SK-N-DZ (cell line): ENCODE data around the gene FRMPD4.
"Not testable (repeated sequence)": the region's sequence is repeated elsewhere in the genome, so short reads cannot be mapped to it uniquely, and the experiment has no call there.

Experiments used
- DNase-seq: peaks from one replicate; pipeline ENCODE4 v3.0.0-alpha.2; 2015; ENCODE audit warnings: low spot score

Gene FRMPD4

DNA sequence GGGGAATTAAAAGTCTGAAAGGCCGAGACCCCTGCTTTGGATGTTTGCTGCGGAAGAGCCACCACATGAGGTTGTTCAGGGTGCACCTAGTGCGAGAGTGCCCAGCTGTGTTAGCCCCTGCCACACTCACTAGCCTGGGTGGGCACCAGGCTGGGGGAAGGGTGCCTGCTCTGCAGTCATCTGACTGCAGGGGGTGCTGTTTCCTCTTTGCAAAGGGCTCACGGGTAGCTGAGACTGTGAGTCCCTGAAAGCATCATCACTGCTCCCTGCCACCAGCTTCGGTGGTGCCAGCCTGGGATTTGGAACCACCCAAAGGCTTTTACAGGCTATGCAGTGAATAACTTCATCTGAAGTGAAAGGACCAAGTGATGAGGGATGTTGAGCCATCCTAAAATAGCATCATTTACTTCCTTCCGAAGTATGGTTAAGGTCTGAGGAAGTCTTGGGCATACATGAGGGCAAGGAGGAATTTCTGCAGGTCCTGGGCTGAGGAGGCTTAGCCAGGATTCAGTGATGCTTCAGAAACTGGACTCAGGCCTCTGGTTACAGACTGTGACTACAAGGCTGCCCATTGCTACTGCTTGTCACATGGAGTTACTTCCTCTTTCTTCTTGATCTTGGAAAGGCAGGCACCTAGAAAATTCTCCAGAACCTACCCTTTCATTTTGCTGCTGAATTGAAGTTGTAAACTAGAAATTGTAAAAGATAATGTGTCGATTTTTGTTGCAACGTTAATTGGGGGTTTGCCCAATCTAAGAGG, 359.7 kb downstream of the FRMPD4 start:
- DNase-seq: no peak

GRCh38 chrX:12505127-12505526, 366.9 kb downstream of the FRMPD4 start:
- DNase-seq: no peak

DNA sequence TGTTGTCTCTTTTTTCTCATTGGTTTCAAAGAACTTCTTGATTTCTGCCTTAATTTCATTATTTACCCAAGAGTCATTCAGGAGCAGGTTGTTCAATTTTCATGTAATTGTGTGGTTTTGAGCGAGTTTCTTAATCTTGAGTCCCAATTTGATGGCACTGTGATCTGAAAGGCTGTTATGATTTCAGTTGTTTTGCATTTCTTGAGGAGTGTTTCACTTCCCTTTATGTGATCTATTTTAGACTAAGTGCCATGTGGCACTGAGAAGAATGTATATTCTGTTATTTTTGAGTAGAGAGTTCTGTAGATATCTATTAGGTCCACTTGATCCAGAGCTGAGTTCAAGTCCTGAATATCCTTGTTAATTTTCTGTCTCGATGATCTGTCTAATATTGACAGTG, 377.1 kb downstream of the FRMPD4 start:
- DNase-seq: not testable (repeated sequence)

- no peak for DNase-seq
These were observed 388.0 kb downstream of the FRMPD4 start for GRCh38 chrX:12526306-12526705.

GRCh38 chrX:12538096-12538495, 399.8 kb downstream of the FRMPD4 start:
- DNase-seq: not testable (repeated sequence)

DNA sequence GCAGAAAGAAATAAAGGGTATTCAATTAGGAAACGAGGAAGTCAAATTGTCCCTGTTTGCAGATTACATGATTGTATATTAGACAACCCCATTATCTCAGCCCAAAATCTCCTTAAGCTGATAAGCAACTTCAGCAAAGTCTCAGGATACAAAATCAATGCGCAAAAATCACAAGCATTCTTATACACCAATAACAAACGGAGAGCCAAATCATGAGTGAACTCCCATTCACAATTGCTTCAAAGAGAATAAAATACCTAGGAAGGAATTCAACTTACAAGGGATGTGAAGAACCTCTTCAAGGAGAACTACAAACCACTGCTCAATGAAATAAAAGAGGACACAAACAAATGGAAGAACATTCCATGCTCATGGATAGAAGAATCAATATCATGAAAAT, 404.0 kb downstream of the FRMPD4 start:
- not testable (repeated sequence) for DNase-seq

DNA sequence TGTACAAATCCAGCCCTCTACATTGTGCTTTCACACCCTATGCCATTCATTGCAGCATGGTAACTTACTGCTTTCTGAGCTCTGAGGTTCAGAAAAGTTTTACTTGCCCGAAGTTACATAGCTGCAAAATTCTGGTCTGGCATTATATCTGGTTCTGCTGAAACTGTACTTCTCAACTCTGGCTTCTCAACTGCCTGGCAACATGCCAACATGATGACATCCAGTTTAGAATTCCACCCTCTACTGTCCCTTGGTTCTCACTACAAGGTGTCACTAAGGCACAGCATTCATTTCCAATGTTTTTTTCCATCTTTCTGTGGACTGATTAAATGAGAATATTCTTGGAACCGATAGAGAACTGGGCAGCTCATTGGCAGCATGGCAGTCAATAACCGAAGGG, 410.1 kb downstream of the FRMPD4 start:
- DNase-seq: no peak

- DNase-seq: no peak
These were observed 410.5 kb downstream of the FRMPD4 start for GRCh38 chrX:12548746-12549145.

DNA sequence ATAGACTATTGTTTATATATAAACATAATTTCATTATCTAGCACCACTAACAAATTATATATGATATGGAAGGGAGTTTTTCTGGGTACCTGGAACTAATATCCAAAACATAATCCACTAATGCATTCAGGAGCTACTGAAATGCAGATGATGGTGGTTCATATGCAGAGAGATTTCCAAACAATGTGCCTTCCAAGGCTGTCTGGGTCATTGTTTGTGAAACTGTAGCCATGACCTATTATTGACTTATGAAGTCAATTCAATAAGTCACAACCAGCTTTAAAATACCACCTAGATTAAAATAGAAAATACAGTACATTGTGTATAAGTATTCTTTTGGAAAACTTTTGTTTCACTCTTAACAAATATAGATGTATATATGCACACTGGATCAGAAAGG, 415.9 kb downstream of the FRMPD4 start:
- no peak for DNase-seq

DNA sequence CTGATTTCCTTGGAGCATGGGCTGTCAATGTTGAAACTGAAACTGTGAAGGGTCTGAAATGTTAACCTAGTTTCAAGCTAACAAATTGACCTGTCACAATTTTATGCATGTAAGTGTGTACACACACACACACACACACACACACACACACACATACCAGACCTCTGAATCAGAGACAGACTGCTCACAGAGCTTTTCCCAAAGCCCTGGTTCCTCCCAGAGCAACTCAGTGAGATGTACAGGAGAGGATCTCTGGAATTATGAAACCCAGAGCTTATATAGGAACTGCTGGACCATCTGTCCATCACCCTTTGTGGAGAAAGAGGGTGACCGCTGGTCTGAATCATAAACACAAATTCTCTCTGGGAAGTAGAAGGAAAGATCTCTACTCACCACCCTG, 424.8 kb downstream of the FRMPD4 start:
- DNase-seq: no peak

DNA sequence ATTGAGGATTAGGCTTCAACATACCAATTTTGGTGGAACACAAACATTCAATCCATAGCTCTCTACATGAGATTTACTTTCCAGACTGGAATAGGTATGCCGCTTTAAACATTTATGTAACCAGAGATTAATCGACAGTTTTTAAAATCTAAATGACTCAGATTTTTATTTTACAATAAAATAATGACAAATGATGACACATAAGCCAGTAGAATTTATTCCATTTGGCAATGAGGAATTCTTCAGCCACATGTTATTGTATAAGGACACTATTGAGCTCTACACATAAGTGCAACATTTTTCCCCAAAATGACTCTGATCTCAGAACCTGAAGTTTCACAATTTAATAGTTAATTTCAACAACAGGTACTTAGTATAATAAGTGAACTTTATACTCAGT, 425.9 kb downstream of the FRMPD4 start:
- no peak for DNase-seq

DNA sequence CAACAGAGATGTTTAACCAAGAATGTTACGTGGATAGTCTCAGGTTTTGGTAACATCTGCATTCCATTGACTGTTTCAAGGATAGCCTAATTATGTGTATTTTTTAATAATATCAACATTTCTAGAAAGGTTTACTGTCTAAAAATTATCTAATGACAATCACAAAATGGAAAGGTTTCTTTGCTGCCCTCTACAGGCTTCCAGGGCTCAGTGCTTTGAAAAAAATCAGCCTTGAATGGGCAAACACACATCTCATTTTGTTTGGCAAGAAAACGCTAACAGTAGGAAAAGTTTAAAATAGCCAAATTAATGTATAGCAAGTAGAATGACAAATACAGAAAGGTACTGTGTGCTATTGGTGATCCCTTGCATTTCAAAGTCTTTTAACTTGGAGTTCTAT, 429.6 kb downstream of the FRMPD4 start:
- no peak for DNase-seq

GRCh38 chrX:12570859-12571501, 432.7 kb downstream of the FRMPD4 start:
- no peak for DNase-seq

DNA sequence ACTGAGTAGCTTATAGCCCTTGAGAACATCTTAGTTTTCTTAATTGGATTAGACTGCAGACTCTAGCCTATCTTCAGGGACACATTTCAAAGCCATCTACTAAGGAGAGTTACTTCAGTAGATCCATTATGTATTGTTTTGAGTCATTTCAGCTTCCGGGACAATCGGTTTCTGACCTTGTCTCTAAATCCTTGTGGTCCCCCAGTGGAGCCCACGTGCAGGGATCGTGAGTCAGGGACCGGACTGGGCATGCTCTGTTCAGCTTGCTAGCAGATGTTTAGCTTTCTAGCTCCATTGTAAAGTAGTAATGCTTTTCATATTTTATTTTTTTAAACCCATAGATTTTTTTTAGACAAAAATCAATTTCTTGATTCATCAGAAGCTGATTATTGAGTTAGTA, 441.0 kb downstream of the FRMPD4 start:
- DNase-seq: no peak

- no peak for DNase-seq
These were observed 442.3 kb downstream of the FRMPD4 start for GRCh38 chrX:12580548-12580947.

DNA sequence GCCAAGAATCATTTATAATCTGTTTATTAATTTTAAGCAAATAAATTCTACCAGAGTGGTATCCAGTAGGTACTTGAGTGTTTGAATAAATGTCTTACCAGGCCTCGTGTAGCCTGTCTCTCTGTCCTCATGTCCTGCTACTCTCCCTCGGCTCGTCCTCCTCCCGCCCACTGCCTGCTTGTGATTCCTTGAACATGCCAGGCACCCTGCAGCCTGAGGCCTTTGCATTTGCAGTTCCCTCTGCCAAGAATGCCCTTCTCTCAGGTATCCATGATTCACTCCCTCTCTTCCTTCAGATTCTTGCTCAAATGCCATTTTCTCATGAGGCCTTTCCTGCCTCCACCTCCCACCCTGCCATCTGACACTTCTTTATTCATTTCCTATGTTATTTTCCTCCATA, 443.3 kb downstream of the FRMPD4 start:
- no peak for DNase-seq

DNA sequence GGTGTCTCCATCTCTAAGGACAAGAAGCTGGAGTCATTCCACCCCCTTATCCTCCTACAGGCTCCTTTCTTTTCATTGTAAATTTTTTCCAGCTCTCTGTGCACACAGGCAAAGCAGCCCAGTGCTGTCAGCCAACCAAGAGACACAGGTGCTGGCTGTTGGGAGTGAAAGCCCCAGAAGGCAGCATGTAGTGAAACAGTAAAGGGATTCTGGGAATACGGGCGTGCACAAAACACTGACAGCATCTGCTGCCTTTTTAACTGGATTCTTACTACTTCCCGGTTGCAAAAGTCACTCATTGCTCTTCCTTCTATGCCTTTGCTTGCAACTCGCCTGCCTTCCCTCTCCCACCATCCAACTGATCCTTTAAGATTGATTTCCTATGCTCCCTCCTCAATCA, 444.4 kb downstream of the FRMPD4 start:
- DNase-seq: no peak

- DNase-seq: no peak
These were observed 445.3 kb downstream of the FRMPD4 start for GRCh38 chrX:12583543-12583942.

GRCh38 chrX:12595720-12596119, 457.4 kb downstream of the FRMPD4 start:
- DNase-seq: no peak

- DNase-seq: no peak
These were observed 471.8 kb downstream of the FRMPD4 start for GRCh38 chrX:12610079-12610478.

- DNase-seq: no peak
These were observed 473.2 kb downstream of the FRMPD4 start for GRCh38 chrX:12611471-12611870.

- DNase-seq: no peak
These were observed 476.0 kb downstream of the FRMPD4 start for GRCh38 chrX:12614266-12614665.

DNA sequence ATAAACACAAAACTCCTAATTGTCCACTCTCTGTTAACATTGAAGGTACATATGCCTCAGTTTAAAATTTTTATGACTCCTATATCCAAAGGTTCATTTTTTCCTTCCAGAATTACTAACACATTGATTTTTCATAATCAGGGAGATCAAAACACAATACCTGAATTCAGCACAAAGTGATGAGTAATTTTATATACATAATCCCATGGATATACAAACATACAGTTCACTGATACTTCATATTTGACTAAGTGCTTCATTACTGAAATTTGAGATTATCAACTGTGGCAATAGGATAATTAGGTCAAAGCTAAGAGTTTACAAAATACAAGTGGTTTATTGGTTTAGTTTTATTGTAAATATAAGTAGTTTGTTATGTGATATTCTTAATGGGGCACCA, 476.8 kb downstream of the FRMPD4 start:
- DNase-seq: no peak
